WTC11 (cell line): ENCODE measurements around the gene CCDC138. TPM values are rescaled to one million over a fixed set of nuclear protein-coding genes. Genes with fewer than 3 reads are reported as not detected.

Source experiments
- ATAC-seq: fragments of 200-7000 bp; cut with Tn5 transposase; 2 replicates; pipeline ENCODE4 v1.10.0; 2021; ENCODE audit warnings: mild to moderate bottlenecking, moderate library complexity
- CTCF ChIA-PET: fragments of 300-600 bp; sonication (Branson Sonifier 250); formaldehyde crosslinking; loops from one replicate; lab custom pipeline; 2021; ENCODE audit warnings: antibody characterized with exemption; lab: Charles Lee
- POLR2A ChIA-PET: fragments of 350-600 bp; sonication (Branson Sonifier 250); formaldehyde crosslinking; loops from one replicate; lab custom pipeline; 2021; ENCODE audit warnings: antibody characterized with exemption; lab: Charles Lee
- DNase-seq: peaks from one replicate; pipeline ENCODE4 v3.0.0; 2021; ENCODE audit warnings: low spot score
- H3K27ac Mint-ChIP-seq: 2 replicates; pipeline ENCODE4 v1.8.0; 2021; ENCODE audit warnings: mixed read lengths
- H3K27me3 Mint-ChIP-seq: 2 replicates; pipeline ENCODE4 v1.8.0; 2021; ENCODE audit warnings: low read depth, mild to moderate bottlenecking, moderate library complexity, mixed read lengths
- H3K36me3 Mint-ChIP-seq: 2 replicates; pipeline ENCODE4 v1.8.0; 2021; ENCODE audit warnings: mixed read lengths
- H3K4me1 Mint-ChIP-seq: 2 replicates; pipeline ENCODE4 v1.8.0; 2022; ENCODE audit warnings: mixed read lengths
- H3K4me3 Mint-ChIP-seq: 2 replicates; pipeline ENCODE4 v1.8.0; 2021; ENCODE audit warnings: mild to moderate bottlenecking, moderate library complexity, mixed read lengths
- H3K9me3 Mint-ChIP-seq: 2 replicates; pipeline ENCODE4 v1.8.0; 2021; ENCODE audit warnings: mixed read lengths
- ATF1 ChIP-seq: sonication (generic); formaldehyde crosslinking; IDR thresholded peaks from 2 replicates; pipeline ENCODE4 v1.8.1; 2023; ENCODE audit warnings: mild to moderate bottlenecking, moderate library complexity, missing genetic modification reagents
- CREB1 ChIP-seq: sonication (generic); formaldehyde crosslinking; IDR thresholded peaks from 2 replicates; pipeline ENCODE4 v1.8.0; 2023; ENCODE audit warnings: mild to moderate bottlenecking, missing genetic modification reagents
- CTCF ChIP-seq: fragments of 200-600 bp; IDR thresholded peaks from 2 replicates; pipeline ENCODE4 v1.8.0; 2022; ENCODE audit warnings: antibody characterized with exemption
- ERG ChIP-seq: fragments of 250-450 bp; sonication (Bioruptor Pico); IDR thresholded peaks from 2 replicates; pipeline ENCODE4 v1.8.0; 2021; ENCODE audit warnings: mild to moderate bottlenecking
- NR1H2 ChIP-seq: sonication (generic); formaldehyde crosslinking; IDR thresholded peaks from 2 replicates; pipeline ENCODE4 v1.9.0; 2021; ENCODE audit warnings: mild to moderate bottlenecking, moderate library complexity, missing genetic modification reagents
- OVOL2 ChIP-seq: fragments of 250-450 bp; sonication (Bioruptor Pico); IDR thresholded peaks from 2 replicates; pipeline ENCODE4 v1.9.0; 2021; ENCODE audit warnings: mild to moderate bottlenecking, borderline replicate concordance
- RELA ChIP-seq: sonication (generic); formaldehyde crosslinking; IDR thresholded peaks from 2 replicates; pipeline ENCODE4 v1.8.1; 2022; ENCODE audit warnings: missing genetic modification reagents, mild to moderate bottlenecking, borderline replicate concordance
- USF1 ChIP-seq: sonication (generic); formaldehyde crosslinking; IDR thresholded peaks from 2 replicates; pipeline ENCODE4 v1.8.0; 2022; ENCODE audit warnings: mild to moderate bottlenecking, missing genetic modification reagents
- ZBTB21 ChIP-seq: sonication (generic); formaldehyde crosslinking; IDR thresholded peaks from 2 replicates; pipeline ENCODE4 v1.8.1; 2023; ENCODE audit warnings: mild to moderate bottlenecking, missing genetic modification reagents, borderline replicate concordance
- ZNF416 ChIP-seq: fragments of 250-450 bp; sonication (Bioruptor Pico); IDR thresholded peaks from 2 replicates; pipeline ENCODE4 v1.9.0; 2021; ENCODE audit warnings: mild to moderate bottlenecking, inconsistent platforms
- ZNF425 ChIP-seq: fragments of 250-450 bp; sonication (Bioruptor Pico); conservative IDR thresholded peaks from 2 replicates; pipeline ENCODE4 v1.9.0; 2021; ENCODE audit warnings: mild to moderate bottlenecking
- total RNA-seq: library from RNA; stranded (reverse); gene quantifications from 3 replicates; pipeline ENCODE4 v1.2.3, GENCODE V29; 2021
- TF ChIP-seq, protein P1 (sequence below): sonication (generic); formaldehyde crosslinking; conservative IDR thresholded peaks from 2 replicates; pipeline ENCODE4 v1.8.1; 2023; ENCODE audit warnings: mild to moderate bottlenecking, low read depth, missing genetic modification reagents, moderate library complexity
- TF ChIP-seq, protein P2 (sequence below): sonication (generic); formaldehyde crosslinking; conservative IDR thresholded peaks from 2 replicates; pipeline ENCODE4 v1.8.1; 2022; ENCODE audit warnings: mild to moderate bottlenecking, missing genetic modification reagents
- TF ChIP-seq, protein P3 (sequence below): sonication (generic); formaldehyde crosslinking; IDR thresholded peaks from 2 replicates; pipeline ENCODE4 v1.8.0; 2023; ENCODE audit warnings: mild to moderate bottlenecking, missing genetic modification reagents

Gene CCDC138
- total RNA-seq, 1 experiment from 2014 or later = 23.5 TPM

- TF ChIP-seq CTCF (no peak), ERG (no peak)
Observed at GRCh38 chr2:108908713-108909070, 122.1 kb downstream of the CCDC138 start (continued).

DNA sequence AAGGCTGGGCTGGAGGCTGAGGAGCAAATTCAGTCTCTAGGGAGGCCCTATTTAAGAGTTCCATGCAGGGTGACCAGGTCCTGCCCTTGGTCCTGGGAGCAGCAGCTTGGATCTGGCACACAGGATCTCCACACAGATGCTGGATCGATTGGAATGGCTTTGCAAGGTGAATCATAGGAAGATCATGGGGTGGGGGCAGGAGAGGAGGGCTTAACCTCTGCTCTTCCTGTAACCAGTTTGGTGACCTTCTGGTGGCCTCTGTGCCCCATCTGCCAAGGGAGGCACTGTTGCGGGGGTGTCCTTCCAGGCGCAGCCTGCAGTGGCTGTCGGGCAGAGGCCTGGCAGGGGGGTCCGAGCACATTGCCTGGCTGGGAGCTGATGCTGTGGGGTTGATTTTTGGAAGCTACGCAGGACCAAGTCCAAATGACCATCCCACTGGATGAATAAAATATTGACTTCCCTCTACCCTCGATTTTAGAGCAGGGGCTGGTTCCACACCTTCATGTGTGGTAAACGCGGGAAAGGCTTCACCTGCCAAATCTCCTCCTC, 122.8 kb downstream of the CCDC138 start:
- H3K27ac Mint-ChIP-seq = no peak overlapping the region
- no peaks in the 10 kb centered on the region for H3K4me1 Mint-ChIP-seq
- no peaks in the 10 kb centered on the region for H3K36me3 Mint-ChIP-seq
- no peak overlapping the region for H3K4me3 Mint-ChIP-seq
- no peaks in the 10 kb centered on the region; the same call in 1 of the 2 replicates for H3K27me3 Mint-ChIP-seq
- POLR2A ChIA-PET = no interaction called here
- TF ChIP-seq CREB1 (CRISPR knock-in tag) (no peak), USF1 (CRISPR knock-in tag) (no peak), OVOL2 (CRISPR knock-in tag) (no peak), ZBTB21 (no peak), ZNF425 (CRISPR knock-in tag) (no peak), NR1H2 (no peak), ZNF416 (no peak), RELA (no peak), ATF1 (CRISPR knock-in tag) (no peak)
- TF ChIP-seq, protein P1, sequence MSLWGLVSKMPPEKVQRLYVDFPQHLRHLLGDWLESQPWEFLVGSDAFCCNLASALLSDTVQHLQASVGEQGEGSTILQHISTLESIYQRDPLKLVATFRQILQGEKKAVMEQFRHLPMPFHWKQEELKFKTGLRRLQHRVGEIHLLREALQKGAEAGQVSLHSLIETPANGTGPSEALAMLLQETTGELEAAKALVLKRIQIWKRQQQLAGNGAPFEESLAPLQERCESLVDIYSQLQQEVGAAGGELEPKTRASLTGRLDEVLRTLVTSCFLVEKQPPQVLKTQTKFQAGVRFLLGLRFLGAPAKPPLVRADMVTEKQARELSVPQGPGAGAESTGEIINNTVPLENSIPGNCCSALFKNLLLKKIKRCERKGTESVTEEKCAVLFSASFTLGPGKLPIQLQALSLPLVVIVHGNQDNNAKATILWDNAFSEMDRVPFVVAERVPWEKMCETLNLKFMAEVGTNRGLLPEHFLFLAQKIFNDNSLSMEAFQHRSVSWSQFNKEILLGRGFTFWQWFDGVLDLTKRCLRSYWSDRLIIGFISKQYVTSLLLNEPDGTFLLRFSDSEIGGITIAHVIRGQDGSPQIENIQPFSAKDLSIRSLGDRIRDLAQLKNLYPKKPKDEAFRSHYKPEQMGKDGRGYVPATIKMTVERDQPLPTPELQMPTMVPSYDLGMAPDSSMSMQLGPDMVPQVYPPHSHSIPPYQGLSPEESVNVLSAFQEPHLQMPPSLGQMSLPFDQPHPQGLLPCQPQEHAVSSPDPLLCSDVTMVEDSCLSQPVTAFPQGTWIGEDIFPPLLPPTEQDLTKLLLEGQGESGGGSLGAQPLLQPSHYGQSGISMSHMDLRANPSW (CRISPR knock-in tag) = no peak
- TF ChIP-seq, protein P2, sequence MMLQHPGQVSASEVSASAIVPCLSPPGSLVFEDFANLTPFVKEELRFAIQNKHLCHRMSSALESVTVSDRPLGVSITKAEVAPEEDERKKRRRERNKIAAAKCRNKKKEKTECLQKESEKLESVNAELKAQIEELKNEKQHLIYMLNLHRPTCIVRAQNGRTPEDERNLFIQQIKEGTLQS (CRISPR knock-in tag) = no peak
- TF ChIP-seq, protein P3, sequence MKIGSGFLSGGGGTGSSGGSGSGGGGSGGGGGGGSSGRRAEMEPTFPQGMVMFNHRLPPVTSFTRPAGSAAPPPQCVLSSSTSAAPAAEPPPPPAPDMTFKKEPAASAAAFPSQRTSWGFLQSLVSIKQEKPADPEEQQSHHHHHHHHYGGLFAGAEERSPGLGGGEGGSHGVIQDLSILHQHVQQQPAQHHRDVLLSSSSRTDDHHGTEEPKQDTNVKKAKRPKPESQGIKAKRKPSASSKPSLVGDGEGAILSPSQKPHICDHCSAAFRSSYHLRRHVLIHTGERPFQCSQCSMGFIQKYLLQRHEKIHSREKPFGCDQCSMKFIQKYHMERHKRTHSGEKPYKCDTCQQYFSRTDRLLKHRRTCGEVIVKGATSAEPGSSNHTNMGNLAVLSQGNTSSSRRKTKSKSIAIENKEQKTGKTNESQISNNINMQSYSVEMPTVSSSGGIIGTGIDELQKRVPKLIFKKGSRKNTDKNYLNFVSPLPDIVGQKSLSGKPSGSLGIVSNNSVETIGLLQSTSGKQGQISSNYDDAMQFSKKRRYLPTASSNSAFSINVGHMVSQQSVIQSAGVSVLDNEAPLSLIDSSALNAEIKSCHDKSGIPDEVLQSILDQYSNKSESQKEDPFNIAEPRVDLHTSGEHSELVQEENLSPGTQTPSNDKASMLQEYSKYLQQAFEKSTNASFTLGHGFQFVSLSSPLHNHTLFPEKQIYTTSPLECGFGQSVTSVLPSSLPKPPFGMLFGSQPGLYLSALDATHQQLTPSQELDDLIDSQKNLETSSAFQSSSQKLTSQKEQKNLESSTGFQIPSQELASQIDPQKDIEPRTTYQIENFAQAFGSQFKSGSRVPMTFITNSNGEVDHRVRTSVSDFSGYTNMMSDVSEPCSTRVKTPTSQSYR (CRISPR knock-in tag) = no peak
- TF ChIP-seq, all 79 proteins: peak for 0
- ATAC-seq = no peak
- no peaks in the 10 kb centered on the region for H3K9me3 Mint-ChIP-seq
- CTCF ChIA-PET = interaction anchor here (1.8 kb wide), 1 partner anchor 35 kb away, joined by 3 read pairs; no protein-coding TSS in a partner anchor
- no peak for DNase-seq
